Cardiac ventricle fibroblast (primary cell): ENCODE measurements around the gene RIGI. TPM values are rescaled to one million over a fixed set of nuclear protein-coding genes. Genes with fewer than 3 reads are reported as not detected.

Source experiments
- total RNA-seq: library from RNA; depleted of rRNA; stranded (reverse); fragments of >200 nt; gene quantifications from 2 replicates; pipeline ENCODE4 v1.2.3, GENCODE V29; 2015

The RIGI gene
- total RNA-seq = 4.9 and 5.4 TPM in 2 replicates

GRCh38 chr9:32526041-32526706 is at the start of gene RIGI:
TSS of gene RIGI (minus strand) at chr9:32526196. CDS start at chr9:32526166, 30 bp downstream.

GRCh38 chr9:32572900-32573523 is 47.0 kb upstream of the RIGI start, which contains the start of gene NDUFB6:
TSS of gene NDUFB6 (minus strand) at chr9:32573159. CDS start at chr9:32573060, 99 bp downstream.

GRCh38 chr9:32552172-32552872 is 26.3 kb upstream of the RIGI start, which contains the start of the genes SMIM27 and TOPORS:
TSS of gene SMIM27 (plus strand) at chr9:32552327. CDS start at chr9:32552435, 108 bp downstream.
TSS of gene TOPORS (minus strand) at chr9:32552586. CDS start at chr9:32552436, 150 bp downstream.

Other genes with a start within 250 kb of the RIGI start
- gene ACO1, start 141.6 kb downstream of the RIGI start, total RNA-seq = 74.1 and 75.0 TPM in 2 replicates
- 2.6 and 7.3 TPM in 2 replicates for gene SMIM27, start 26.1 kb upstream of the RIGI start, total RNA-seq
- 16.1 and 16.7 TPM in 2 replicates for gene TOPORS, start 26.4 kb upstream of the RIGI start, total RNA-seq
- 26.3 and 45.6 TPM in 2 replicates for gene NDUFB6, start 47.0 kb upstream of the RIGI start, total RNA-seq
- gene TAF1L, start 109.5 kb upstream of the RIGI start, total RNA-seq = not detected in 2 replicates